HEK293 (cell line): Measurements from ENCODE around the gene FANCL.

Experiments used
- CTCF ChIA-PET: fragments of 350-600 bp; formaldehyde crosslinking; extraction: SDS; loops from one replicate; lab custom pipeline; 2021; ENCODE audit warnings: antibody characterized with exemption; lab: Yijun Ruan, JAX
- POLR2A ChIA-PET: fragments of 300-600 bp; formaldehyde crosslinking; extraction: SDS; loops from one replicate; lab custom pipeline; 2020; ENCODE audit warnings: antibody characterized with exemption, inconsistent platforms; lab: Yijun Ruan, JAX
- H3K27ac ChIP-seq: fragments of 200-500 bp; sonication (Bioruptor generic); 2 replicates; pipeline ENCODE4 v1.5.1; 2014; ENCODE audit warnings: low read depth, low read length, control low read depth, inconsistent platforms; ENCODE audit errors: extremely low read depth
- H3K36me3 ChIP-seq, 2 experiments: fragments of 200-500 bp in 1 of 2; sonication (Bioruptor generic) in 1 of 2; 1 replicate in 1 of 2; 2 replicates in 1 of 2; pipeline ENCODE4 v1.5.1; 2014 to 2017; ENCODE audit warnings: inconsistent platforms in 2 of 2, low read length in 2 of 2; ENCODE audit not compliant: control insufficient read depth in 2 of 2, insufficient read depth in 1 of 2
- H3K4me1 ChIP-seq: fragments of 200-500 bp; sonication (Bioruptor generic); 2 replicates; pipeline ENCODE4 v1.5.1; 2014; ENCODE audit warnings: mild to moderate bottlenecking, low read length, inconsistent platforms; ENCODE audit not compliant: control insufficient read depth, insufficient read depth
- H3K4me3 ChIP-seq: 2 replicates; pipeline ENCODE4 v1.5.1; 2011; ENCODE audit warnings: low read depth, mild to moderate bottlenecking, control low read depth, low read length, moderate library complexity
- H3K9me3 ChIP-seq: fragments of 200-500 bp; sonication (Bioruptor generic); 2 replicates; pipeline ENCODE4 v1.5.1; 2014; ENCODE audit warnings: low read depth, low read length, inconsistent platforms; ENCODE audit not compliant: control insufficient read depth, insufficient read depth
- BCL11B ChIP-seq: fragments of 450-650 bp; formaldehyde crosslinking; IDR thresholded peaks from 2 replicates; pipeline ENCODE4 v1.5.1; 2016; ENCODE audit warnings: low read depth, missing biosample characterization, missing genetic modification characterization
- EGR2 ChIP-seq: fragments of 450-650 bp; formaldehyde crosslinking; IDR thresholded peaks from 2 replicates; pipeline ENCODE4 v1.5.1; 2016; ENCODE audit warnings: low read depth, missing biosample characterization, missing genetic modification characterization
- GLIS1 ChIP-seq: fragments of 450-650 bp; formaldehyde crosslinking; IDR thresholded peaks from 2 replicates; pipeline ENCODE4 v1.5.1; 2016; ENCODE audit warnings: missing biosample characterization, missing genetic modification characterization
- KLF8 ChIP-seq: fragments of 450-650 bp; formaldehyde crosslinking; IDR thresholded peaks from 2 replicates; pipeline ENCODE4 v1.5.1; 2016; ENCODE audit warnings: missing biosample characterization, missing genetic modification characterization
- ZBTB8A ChIP-seq: fragments of 450-650 bp; formaldehyde crosslinking; IDR thresholded peaks from 2 replicates; pipeline ENCODE4 v1.5.1; 2016; ENCODE audit warnings: missing biosample characterization, missing genetic modification characterization
- ZFHX2 ChIP-seq: fragments of 450-650 bp; formaldehyde crosslinking; conservative IDR thresholded peaks from 2 replicates; pipeline ENCODE4 v1.5.1; 2016; ENCODE audit warnings: missing biosample characterization, missing genetic modification characterization
- ZNF10 ChIP-seq: fragments of 450-650 bp; formaldehyde crosslinking; IDR thresholded peaks from 2 replicates; pipeline ENCODE4 v1.5.1; 2017; ENCODE audit warnings: missing biosample characterization, missing genetic modification characterization
- ZNF133 ChIP-seq: fragments of 450-650 bp; formaldehyde crosslinking; IDR thresholded peaks from 2 replicates; pipeline ENCODE4 v1.5.1; 2016; ENCODE audit warnings: missing biosample characterization, missing genetic modification characterization
- ZNF2 ChIP-seq: fragments of 450-650 bp; formaldehyde crosslinking; IDR thresholded peaks from 2 replicates; pipeline ENCODE4 v1.5.1; 2016; ENCODE audit warnings: missing biosample characterization, missing genetic modification characterization
- ZNF24 ChIP-seq: fragments of 450-650 bp; formaldehyde crosslinking; IDR thresholded peaks from 2 replicates; pipeline ENCODE4 v1.5.1; 2016; ENCODE audit warnings: missing biosample characterization, missing genetic modification characterization
- ZNF280D ChIP-seq: fragments of 450-650 bp; formaldehyde crosslinking; IDR thresholded peaks from 2 replicates; pipeline ENCODE4 v1.5.1; 2016; ENCODE audit warnings: missing biosample characterization, missing genetic modification characterization
- ZNF37A ChIP-seq: fragments of 450-650 bp; IDR thresholded peaks from 2 replicates; pipeline ENCODE4 v1.5.1; 2018; ENCODE audit warnings: missing biosample characterization, missing genetic modification characterization
- ZNF391 ChIP-seq: fragments of 450-650 bp; formaldehyde crosslinking; IDR thresholded peaks from 2 replicates; pipeline ENCODE4 v1.5.1; 2016; ENCODE audit warnings: low read depth, missing biosample characterization, missing genetic modification characterization, borderline replicate concordance
- ZNF501 ChIP-seq: fragments of 450-650 bp; formaldehyde crosslinking; IDR thresholded peaks from 2 replicates; pipeline ENCODE4 v1.5.1; 2016; ENCODE audit warnings: missing biosample characterization, missing genetic modification characterization
- ZNF510 ChIP-seq: fragments of 450-650 bp; formaldehyde crosslinking; IDR thresholded peaks from 2 replicates; pipeline ENCODE4 v1.5.1; 2018; ENCODE audit warnings: mild to moderate bottlenecking, missing genetic modification characterization, missing biosample characterization; ENCODE audit not compliant: insufficient replicate concordance
- ZNF548 ChIP-seq: fragments of 450-650 bp; formaldehyde crosslinking; IDR thresholded peaks from 2 replicates; pipeline ENCODE4 v1.5.1; 2016; ENCODE audit warnings: missing biosample characterization, missing genetic modification characterization
- ZNF660 ChIP-seq: fragments of 450-650 bp; IDR thresholded peaks from 2 replicates; pipeline ENCODE4 v1.5.1; 2018; ENCODE audit warnings: missing biosample characterization, mild to moderate bottlenecking, missing genetic modification characterization
- ZNF670 ChIP-seq: fragments of 450-650 bp; formaldehyde crosslinking; IDR thresholded peaks from 2 replicates; pipeline ENCODE4 v1.5.1; 2016; ENCODE audit warnings: missing biosample characterization, missing genetic modification characterization, low read depth
- ZNF777 ChIP-seq: fragments of 450-650 bp; formaldehyde crosslinking; IDR thresholded peaks from 2 replicates; pipeline ENCODE4 v1.5.1; 2017; ENCODE audit warnings: missing biosample characterization, missing genetic modification characterization, borderline replicate concordance
- ZNF792 ChIP-seq: fragments of 450-650 bp; formaldehyde crosslinking; IDR thresholded peaks from 2 replicates; pipeline ENCODE4 v1.5.1; 2016; ENCODE audit warnings: missing biosample characterization, missing genetic modification characterization
- ZSCAN30 ChIP-seq: fragments of 450-650 bp; IDR thresholded peaks from 2 replicates; pipeline ENCODE4 v1.5.1; 2018; ENCODE audit warnings: missing biosample characterization, mild to moderate bottlenecking, missing genetic modification characterization, moderate library complexity
- TF ChIP-seq, protein P1 (sequence below): fragments of 450-650 bp; IDR thresholded peaks from 2 replicates; pipeline ENCODE4 v1.5.1; 2018; ENCODE audit warnings: missing biosample characterization, missing genetic modification characterization
- TF ChIP-seq, protein P2 (sequence below): fragments of 450-650 bp; IDR thresholded peaks from 2 replicates; pipeline ENCODE4 v1.5.1; 2018; ENCODE audit warnings: missing biosample characterization, mild to moderate bottlenecking, missing genetic modification characterization

Gene FANCL

DNA sequence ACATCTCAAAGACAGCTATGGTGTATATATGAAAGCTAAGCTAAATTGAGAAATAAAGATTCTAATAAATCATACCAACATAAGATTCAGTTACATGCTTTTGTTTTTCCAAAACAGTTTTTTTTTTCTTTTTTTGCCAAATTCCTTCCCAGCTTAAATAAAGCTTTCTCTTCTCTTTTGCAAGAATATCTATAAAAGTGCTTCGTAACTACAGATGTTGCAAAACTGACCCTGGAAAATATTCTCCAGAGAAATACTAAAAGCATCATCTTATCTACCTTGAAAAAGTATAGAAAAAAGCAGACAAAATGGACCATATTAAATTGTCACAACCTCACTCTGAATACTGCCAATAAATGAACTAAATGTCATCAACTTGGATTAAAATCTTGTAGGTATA is 38.7 kb downstream of the FANCL start:
- POLR2A ChIA-PET = interaction anchor here (0.7 kb wide), 2 partner anchors 33 to 35 kb away, joined by 3 to 6 read pairs; no protein-coding TSS in a partner anchor
- peaks cover 17% of the 10 kb centered on the region for H3K4me1 ChIP-seq
- CTCF ChIA-PET = interaction anchor here (0.6 kb wide), 1 partner anchor 11 kb away, joined by 4 read pairs; no protein-coding TSS in a partner anchor
- no peak overlapping the region for H3K27ac ChIP-seq
- peaks cover 15 to 51% of the 10 kb centered on the region in 2 experiments for H3K36me3 ChIP-seq
- no peaks in the 10 kb centered on the region for H3K9me3 ChIP-seq
- H3K4me3 ChIP-seq = no peak overlapping the region
- TF ChIP-seq GLIS1 (tag by site-specific recombination) (no peak), ZBTB8A (tag by site-specific recombination) (no peak), ZNF501 (no peak), ZNF37A (no peak), ZFHX2 (tag by site-specific recombination) (no peak)

DNA sequence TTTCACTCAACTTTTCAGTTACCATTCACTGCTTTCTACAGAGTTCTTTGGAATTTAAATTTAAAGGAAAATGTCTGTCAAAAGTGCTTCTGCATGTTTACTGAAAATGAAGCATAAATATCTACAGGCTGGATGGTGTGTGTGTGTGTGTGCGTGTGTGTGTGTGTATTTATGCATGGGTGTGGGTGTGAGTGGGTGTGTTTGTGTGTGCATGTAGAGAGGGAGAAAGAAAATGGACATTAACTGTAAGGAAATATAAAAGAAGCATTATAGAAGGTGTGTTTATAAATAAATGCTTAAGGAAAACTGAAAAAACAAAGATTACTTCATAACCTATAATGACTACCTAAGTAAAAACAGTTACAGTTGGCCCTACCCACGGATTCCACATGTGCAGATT is 43.2 kb downstream of the FANCL start:
- ChIA-PET CTCF (no interaction called here), POLR2A (no interaction called here)
- Histone ChIP-seq H3K4me1 (no peaks in the 10 kb centered on the region), H3K27ac (no peak overlapping the region), H3K36me3 (peaks cover 20 to 43% of the 10 kb centered on the region in 2 experiments), H3K9me3 (no peaks in the 10 kb centered on the region), H3K4me3 (no peak overlapping the region)
- TF ChIP-seq EGR2 (tag by site-specific recombination) (peak; percentile 76), ZFHX2 (tag by site-specific recombination) (peak; percentile 82), ZNF280D (tag by site-specific recombination) (no peak)

GRCh38 chr2:58195662-58196061 is 45.5 kb downstream of the FANCL start:
- ChIA-PET CTCF (no interaction called here), POLR2A (no interaction called here)
- Histone ChIP-seq H3K27ac (no peak overlapping the region), H3K9me3 (no peaks in the 10 kb centered on the region), H3K4me3 (no peak overlapping the region), H3K4me1 (no peaks in the 10 kb centered on the region), H3K36me3 (peaks cover 20 to 32% of the 10 kb centered on the region in 2 experiments)
- TF ChIP-seq BCL11B (tag by site-specific recombination) (no peak), ZNF670 (tag by site-specific recombination) (no peak), ZNF2 (no peak), ZSCAN30 (tag by site-specific recombination) (no peak), KLF8 (tag by site-specific recombination) (no peak), ZNF133 (no peak), ZNF548 (tag by site-specific recombination) (no peak), ZNF777 (no peak), ZNF792 (tag by site-specific recombination) (no peak), ZNF24 (tag by site-specific recombination) (no peak), ZNF660 (tag by site-specific recombination) (no peak), ZNF510 (no peak), ZNF10 (tag by site-specific recombination) (no peak), ZNF391 (no peak)
- TF ChIP-seq, protein P1, sequence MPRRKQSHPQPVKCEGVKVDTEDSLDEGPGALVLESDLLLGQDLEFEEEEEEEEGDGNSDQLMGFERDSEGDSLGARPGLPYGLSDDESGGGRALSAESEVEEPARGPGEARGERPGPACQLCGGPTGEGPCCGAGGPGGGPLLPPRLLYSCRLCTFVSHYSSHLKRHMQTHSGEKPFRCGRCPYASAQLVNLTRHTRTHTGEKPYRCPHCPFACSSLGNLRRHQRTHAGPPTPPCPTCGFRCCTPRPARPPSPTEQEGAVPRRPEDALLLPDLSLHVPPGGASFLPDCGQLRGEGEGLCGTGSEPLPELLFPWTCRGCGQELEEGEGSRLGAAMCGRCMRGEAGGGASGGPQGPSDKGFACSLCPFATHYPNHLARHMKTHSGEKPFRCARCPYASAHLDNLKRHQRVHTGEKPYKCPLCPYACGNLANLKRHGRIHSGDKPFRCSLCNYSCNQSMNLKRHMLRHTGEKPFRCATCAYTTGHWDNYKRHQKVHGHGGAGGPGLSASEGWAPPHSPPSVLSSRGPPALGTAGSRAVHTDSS = no peak
- TF ChIP-seq, protein P2, sequence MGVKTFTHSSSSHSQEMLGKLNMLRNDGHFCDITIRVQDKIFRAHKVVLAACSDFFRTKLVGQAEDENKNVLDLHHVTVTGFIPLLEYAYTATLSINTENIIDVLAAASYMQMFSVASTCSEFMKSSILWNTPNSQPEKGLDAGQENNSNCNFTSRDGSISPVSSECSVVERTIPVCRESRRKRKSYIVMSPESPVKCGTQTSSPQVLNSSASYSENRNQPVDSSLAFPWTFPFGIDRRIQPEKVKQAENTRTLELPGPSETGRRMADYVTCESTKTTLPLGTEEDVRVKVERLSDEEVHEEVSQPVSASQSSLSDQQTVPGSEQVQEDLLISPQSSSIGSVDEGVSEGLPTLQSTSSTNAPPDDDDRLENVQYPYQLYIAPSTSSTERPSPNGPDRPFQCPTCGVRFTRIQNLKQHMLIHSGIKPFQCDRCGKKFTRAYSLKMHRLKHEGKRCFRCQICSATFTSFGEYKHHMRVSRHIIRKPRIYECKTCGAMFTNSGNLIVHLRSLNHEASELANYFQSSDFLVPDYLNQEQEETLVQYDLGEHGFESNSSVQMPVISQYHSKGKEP (tag by site-specific recombination) = no peak
